ENCODE data around the gene CTDSPL.

Gene CTDSPL

DNA sequence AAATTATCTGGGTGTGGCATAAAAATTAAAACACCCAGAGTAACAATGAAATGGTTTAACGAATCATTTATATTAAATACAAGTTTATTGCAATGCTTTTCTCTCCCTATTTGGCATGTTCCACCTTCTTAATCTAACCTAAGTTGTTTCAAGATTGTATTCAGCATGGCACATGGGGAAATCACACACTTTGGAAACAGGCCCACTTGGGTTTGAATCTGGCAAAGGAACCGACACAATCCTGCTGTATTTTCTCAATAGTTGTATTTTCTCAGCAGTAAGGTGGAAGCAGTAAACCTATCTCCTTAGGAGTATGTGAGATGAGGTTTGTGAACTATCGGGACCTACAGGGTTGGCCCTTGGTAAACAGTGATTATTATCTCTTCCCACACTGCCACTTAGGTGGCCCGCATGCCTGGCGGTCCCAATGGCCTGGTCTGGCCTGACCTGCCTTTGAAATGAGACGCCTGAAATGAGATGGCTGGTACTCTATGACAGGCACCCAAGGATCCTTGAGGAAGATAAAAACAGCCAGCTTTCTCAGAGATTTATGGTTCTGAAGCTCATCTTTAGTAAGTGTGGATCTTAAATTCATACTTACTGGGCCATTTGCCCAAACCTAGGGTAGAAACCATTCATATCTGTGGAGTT is 83.6 kb downstream of the CTDSPL start:
- DNase-seq, result no peak

DNA sequence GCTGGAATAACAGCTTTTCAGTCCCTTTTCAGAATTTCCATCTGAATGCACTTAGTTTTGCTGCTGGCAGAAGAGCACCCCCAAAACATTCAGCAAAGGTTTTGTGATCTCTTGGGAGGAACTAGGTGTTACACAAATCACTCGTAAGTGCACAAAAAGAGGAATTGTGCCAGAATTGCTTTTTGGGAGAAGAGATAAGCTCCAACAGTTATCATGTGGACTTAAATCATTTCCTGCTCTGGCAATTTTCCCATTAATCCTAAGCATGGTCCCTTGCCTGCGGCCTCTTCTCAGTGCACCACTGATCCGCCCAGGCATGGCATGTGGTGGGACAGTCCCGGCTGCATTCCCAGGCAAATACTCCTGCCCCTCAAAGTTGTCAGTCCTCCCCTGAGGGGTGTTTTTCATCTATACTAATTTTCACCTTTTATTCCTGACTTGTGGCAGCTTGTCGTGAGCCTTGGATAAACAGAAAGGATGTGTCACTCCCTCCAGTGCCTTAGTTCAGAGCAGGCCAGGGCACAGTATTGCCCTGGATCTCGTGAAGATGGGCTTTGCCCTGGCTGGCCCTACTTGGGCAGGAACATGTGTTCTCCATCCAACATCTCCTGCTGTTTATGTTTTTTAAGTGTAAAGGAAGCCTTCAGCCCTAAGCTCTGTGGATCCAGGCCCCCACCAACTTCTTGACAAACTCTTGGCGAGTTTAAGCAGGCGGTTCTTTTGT is 84.3 kb downstream of the CTDSPL start:
- no peak for DNase-seq

DNA sequence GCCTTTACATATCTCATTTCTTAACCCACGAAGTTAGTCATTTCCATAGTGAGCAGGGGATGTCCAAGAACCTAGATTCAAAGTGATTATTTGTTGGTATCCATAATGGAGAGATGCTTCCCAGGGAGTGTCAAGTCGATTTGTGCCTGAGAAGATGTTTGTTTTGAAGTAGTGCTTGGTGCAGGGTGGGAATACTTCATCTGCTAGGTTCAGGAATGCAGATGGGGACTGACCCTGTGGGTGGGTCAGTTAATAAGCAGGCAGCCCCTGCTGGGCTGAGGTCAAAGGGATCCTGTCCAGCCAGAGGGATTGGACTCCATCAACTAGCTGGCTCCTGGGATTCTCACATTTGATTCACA is 84.8 kb downstream of the CTDSPL start:
- no peak for DNase-seq

DNA sequence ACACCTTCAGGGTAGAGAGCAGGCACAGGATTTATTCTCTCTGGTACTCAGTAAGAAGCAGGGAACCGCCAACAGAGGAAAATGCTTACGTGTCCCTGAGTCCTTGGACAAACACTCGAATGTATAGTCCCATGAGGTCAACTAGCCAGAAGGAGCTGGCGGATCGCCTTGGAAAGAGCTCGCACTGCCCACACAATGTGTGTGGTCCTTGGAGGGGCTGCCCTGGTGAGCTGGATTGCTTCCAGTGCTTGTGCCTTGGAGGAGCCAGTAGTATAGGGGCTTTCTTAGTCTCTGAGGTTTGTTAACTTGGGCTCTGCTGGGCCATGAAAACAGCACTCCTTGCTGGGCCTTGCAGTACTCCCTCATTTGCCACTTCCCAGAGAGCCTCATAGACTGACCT is 88.2 kb downstream of the CTDSPL start:
- DNase-seq, result no peak

DNA sequence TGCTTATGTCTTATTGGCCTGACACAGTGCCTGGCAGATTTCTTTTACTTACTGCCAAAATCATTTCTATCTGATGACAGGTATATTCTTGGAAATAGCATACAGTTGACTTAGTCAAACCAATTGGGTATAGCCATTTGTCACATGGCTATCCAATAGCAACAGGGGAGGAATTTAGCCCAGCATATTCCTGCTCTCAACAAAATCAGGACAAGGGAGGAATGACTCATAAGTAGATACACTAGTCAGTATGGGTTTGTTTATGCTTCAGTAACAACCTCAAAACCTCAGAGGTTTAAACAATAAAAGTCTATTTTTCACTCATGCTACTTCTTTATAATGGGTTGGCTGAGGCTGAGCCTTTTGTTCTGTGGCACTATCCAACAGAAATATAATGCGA is 90.9 kb downstream of the CTDSPL start:
- DNase-seq, result no peak

DNA sequence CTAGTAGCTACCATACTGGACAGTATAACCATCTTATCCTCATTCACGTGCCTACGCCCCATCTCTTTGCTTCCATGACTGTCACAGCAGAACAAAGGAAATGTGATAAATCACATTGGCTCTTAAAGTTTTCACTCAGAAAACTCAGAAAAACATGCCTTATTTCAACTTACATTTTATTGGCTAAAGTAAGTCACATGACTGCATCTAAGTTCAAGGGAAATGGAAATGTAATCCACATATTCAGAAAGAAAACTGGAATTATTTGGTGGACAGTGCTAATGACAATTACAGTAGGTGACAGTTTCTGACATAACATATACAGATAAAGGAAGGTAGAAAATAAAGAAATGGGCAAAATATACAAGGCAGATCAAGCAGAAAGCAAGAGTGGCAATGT is 91.5 kb downstream of the CTDSPL start:
- no peak for DNase-seq

DNA sequence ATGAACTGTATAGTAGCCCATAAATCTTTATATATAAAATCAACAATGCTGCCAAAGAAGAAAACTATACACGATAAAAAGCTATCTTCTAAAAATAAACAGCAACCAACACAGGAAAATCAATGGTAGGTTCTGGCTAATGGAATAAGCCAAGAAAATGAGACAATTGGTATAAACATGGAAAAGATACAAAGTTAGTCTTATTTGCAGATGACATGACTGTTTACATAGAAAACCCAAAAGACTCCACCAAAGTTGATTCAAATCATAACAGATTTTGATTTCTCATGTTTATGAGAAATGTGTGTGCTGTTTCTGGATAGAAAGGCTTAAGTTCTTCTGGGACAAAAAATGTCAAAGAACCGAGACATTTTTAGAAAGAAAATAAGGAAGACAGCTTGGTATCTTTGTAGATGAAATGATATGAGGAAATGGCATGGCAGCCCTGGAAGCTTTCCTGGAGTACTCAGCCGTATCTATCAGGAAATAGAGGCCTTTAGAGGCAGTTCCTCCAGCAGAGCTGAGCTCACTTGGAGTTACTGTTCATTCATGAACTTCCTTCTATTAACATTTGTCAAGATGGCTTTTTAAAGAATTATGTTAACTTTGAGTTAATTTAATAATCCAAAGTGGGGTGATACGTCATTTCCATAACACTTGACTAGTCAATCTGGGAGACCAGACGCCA is 92.2 kb downstream of the CTDSPL start:
- no peak for DNase-seq

DNA sequence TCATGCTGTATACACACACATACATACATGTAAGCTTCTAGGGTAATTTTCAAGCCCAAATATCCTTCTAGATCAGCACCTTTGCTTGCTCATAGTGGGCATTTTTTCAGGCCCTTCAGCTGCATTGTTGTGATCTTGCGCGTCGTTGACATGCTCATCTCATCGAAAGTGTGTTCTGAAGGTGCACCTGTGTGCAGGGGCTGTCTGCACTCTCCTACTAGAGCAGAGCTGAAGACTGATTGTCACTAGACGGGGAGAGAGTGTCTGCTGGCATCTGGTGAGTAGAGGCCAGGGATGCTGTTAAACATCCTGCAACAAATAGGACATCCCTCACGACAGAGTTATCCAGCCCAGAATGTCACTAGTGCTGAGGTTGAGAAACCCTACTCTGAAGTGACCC is 93.2 kb downstream of the CTDSPL start:
- DNase-seq, result no peak

DNA sequence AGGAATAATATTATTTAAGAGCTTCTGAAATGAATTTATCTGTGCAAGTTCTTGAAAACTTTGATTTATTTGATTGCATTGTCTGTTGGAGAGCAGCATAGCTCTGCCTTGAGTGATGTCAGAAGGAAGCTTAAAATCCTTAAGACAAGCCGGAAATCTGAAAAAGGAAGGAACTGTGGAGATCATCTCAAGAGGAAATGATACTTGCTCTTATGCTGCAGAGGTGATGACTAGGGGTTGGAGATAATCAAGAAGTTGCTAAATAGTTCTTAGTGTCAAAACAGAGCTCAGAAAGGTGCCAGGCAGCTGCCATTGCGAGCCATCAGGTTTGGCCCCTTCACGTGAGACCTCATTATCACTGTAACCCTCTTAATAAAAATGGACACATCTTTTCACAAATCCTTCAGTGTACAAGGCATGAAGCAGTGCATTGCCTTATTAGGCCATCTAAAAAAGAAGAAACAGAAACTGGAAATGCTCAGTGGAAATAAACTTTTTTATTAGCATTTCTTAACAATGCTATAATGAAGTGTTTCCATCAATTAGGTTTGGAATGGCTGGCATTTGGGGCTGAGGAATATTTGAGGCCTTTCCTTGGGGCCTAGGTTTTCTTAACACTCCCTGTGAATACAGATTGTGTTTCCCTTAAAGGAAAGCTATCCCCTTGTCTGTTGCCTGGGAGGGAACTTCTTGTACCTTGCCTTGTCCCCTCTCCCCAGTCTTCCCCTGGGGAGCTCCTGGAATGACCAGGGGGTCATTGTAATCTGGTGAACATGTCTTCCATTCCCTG is 94.4 kb downstream of the CTDSPL start:
- DNase-seq, result no peak

DNA sequence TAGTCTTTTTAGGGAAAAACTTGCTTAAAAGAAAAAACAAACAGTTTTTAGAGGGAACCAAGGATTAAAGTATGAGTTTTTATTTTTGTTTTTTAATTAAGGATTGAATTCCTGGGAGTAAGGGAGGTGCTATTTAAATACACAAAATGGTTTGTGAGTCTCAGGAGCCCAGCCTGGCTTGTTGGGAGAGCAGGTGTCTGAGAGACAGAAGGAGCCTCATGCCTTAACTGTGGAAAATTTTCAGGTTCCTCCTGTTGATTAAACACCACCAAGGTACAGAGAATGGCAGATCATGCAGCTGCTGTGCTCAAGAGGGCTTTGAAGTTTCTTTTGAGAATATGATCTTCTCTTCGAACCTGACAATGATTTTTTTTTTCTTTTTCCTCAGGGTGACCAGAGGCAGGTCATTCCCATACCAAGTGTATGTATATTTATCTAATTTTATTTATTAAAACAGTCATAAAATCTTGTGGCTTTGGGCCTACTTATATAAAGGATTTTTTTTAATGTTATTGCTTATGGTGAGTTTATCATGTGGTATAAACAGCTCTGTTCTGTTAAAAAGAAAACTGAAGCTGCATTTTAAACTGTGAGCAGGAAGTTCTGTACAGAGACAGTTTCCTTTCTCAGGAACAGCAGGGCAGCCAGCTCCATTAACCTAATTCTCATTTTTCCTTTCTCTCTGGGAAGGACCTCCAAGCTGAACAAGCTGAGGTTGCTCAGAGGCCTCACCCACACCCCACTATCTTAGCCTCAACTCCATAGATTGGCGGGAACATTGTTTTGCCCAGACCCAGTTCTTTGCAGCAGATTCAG is 95.3 kb downstream of the CTDSPL start:
- no peak for DNase-seq

DNA sequence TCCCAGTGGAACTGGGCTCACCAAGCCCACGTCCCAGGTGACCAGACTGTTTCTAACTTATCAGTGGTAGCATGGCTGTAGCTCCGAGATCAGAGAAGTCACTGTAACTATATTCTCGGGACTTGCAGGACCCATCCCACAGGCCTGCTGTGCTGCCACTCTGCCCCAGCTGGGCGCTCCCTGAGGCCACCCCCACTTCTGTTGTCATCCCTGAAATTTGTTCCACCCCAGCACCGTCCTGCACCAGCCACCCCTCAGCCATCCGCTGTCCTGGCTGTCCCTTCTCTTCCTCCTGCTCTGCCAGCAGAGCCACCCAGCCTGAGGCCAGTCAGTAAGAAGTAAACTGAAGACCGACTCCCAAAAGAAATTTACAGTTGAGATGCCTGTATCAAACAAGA is 95.9 kb downstream of the CTDSPL start:
- no peak for DNase-seq

DNA sequence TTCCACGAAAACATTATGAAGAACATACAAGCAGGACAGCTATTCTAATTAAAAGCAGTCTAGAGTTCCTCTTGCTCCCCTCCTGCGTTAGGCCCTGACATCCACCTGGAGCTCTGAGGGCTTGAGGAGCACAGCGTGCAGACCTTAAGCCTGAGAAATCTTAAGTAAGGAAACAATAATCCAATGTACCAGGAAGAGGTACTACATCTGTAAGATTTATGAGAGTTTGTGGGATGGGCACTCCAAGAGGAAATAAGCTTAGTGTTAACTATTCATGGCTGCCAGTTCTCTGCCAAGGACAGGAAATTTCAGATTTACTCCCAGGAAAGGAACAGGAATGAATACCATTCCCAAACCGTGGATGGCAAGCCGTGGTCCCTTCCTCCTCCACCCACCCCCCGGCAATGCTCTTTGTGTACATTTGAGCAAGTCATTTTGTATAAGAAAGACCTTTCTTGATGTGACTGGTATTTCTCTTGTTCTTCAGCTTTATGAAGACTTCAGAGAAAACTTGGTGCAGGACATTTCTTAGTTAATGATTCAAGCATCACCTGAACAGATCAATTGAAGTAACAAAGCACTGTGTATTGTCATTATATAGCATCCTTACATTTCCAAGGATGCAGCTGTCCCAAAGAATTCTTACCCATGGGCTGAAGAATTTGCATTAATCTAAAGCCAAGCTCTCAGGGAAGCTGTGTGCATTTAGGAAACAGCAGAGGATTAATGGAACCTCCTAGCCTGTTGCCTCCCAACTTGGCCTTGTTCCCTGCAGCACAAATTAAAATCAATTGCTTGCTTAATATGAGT is 100.1 kb downstream of the CTDSPL start:
- DNase-seq, result no peak

DNA sequence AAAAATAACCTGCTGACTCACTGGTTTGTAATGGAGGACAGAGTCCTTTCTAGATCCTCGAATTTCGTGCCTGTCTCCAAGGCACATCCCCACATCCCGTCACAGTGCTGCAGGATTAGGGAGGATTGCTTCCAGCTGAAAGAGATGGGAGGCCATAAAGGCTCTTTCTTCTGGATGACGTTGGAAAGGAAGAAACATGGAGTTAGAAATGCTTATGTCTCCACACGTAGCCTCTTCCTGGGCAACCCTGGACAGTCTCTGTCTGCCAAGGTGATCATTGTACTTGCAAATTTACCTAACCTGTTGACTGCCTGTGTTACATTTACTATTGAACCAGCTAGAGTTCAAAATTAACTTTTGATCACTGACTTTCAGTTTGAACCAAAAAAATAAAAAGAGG is 101.3 kb downstream of the CTDSPL start:
- DNase-seq, result no peak

DNA sequence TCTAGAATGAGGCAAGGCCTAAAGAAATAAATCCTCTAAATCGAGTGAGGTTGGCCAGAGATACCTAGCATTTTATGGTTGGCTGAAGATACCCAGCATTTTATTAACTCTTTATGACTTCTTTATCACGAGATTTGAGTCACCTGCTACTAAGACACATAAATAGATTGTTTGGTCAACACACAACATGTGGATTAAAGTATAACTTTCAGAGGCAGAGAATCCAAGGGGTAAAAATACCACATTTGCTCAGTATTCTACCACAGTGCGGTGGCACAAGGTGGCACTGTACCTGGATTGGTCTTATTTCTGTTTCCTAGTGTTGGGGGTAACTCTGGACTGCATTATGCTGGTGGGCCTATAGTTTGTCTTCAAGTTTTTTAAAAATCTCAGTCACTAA is 102.0 kb downstream of the CTDSPL start:
- DNase-seq, result no peak

DNA sequence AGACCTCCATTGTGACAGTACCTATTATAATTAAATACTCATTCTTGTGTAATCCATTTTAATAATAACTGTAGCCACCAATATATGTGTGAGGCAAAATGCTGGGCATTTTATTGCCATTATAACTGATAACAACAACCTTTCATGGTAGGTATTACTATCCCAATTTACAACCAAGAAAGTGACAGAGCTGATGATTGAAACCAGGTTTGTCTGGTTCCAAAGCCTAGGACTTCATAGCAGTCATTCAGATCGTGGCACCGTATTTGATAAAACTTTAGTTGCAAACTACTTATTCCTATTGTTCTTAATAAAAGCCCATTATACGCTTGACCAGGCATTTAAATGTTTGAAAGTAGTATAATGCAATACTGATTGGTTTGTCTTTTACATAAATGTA is 102.5 kb downstream of the CTDSPL start:
- DNase-seq, result no peak

DNA sequence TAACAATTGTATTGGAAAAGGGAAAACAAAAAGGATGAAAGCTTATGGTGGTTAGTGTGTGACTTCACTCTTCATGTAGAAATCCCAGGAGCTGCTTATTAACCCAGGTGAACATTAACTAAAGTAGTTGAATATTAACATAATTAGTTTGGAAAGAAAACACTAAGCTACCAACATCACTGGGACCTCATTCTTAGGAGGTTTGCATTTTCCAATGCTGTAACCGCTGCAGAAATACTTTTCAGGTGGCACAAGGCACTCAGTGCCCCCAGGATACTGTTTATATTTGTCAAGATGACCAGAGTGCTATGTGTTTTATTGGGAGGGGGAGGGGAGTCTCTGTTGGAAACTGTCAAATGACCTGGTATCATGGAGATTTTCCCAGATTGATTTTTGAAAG is 103.0 kb downstream of the CTDSPL start:
- DNase-seq, result no peak

DNA sequence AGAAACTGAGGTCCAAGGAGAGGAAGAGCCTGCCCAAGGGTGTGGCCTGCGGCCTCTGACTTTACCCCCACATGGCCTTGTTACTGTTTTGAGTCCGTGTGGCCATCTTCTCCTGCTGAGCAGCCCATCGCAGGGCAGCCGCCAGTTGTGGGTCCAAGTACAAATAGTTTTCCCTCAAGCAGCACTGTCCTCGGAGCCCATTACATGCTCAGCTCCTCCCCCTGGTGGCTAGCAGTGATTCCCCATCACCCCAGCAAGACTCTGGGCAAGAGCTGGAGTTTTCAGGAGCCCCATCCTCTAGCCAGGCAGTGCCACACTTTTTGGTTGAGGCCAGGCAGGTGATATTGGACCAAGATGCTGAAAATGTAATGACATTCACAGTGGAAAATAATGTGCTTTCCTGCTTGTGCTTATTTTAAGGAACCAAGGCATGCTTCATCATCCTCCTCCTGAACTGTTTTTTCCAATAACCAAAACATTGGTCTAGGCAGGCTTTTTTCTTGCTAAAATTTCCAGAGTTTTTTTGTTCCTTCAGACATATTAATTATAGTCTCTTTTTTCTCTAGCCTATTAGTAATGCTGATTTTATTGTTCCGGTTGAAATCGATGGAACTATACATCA is 105.7 kb downstream of the CTDSPL start:
- DNase-seq, result peak; percentile 4

DNA sequence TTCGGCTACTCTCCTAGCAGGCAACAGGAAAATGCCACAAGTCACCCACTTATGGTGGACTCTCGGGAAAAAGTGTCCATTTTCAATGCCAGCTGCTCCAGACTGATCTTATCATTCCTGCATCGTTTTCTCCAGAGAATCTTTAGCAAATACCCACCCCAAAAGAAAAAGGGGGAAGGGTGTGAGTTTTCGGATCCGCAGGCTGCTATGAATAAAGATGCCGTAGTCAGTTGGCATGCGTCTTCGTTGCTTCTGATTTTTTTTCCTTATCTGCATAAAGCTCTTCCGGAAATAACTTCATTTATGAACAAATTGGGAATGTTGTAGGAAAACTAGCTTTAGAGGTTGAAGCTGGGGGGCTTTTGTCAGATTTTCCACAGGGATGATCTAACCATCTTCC is 106.5 kb downstream of the CTDSPL start:
- DNase-seq, result no peak

DNA sequence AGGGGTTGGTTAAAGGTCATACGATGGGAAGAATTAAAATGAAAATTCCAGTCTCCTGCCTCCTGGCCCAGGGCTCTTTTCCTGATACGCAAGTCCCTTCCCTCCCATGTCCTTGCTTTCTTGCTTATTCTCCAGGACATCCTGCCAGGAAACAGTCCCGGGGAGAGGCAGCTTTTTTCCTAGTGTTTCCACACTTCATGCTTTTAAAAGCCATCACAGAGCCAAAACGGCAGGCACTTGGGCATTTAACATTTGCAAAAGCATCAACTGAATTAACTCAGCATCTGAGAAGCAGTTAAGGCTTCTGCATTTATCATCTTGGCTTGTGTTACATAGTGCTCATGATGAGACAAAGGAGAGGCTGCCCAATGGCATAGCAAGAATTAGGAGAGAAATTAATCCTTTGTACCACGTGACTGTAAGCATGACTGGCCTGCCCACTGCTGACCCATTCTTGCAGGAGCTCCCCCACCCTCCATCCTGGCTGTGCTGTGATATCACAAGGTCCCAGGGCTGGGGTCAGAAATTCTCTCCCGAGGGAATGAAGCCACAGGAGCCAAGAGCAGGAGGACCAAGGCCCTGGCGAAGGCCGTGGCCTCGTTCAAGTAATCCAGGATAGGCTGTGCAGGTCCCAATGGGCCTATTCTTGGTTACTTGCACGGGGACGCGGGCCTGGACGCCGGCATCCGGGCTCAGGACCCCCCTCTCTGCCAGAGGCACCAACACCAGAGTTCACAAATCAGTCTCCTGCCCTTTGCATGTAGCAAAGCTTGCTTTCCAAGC is 107.3 kb downstream of the CTDSPL start:
- DNase-seq, result no peak

DNA sequence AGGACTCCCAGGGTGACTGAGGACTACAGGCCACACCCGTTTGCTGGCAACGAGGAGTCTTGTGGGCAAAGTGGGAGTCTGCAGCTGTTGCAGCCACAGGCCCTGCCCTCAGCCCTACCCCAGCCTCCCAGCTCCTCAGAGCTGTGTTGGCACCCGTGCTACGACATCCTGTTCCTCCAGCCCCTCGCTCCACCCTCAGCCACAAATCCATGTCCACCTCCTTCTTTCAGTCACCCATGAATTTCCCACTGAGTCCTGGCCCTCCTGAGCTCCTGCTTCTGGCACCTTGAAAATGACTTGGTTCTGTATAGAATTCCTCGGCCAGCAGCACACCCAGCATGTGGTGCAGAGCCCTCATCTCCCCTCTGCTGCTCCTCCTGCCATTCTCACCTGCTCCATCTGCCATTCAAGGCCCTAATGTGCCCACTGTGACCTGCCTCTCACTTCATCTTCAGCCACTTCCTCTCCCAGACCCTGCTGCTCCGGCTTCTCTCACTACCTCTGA is 108.0 kb downstream of the CTDSPL start:
- no peak for DNase-seq
